K562 (cell line): Measurements from ENCODE around the gene EIF4E. TPM values are rescaled to one million over a fixed set of nuclear protein-coding genes. Genes with fewer than 3 reads are reported as not detected.

Source experiments
- CEBPG ChIP-seq, 3 experiments: fragments of 200-800 bp in 1 of 3; sonication (Bioruptor generic) in 1 of 3; sonication (generic) in 1 of 3; formaldehyde crosslinking in 1 of 3; IDR thresholded peaks in 2 of 3; conservative IDR thresholded peaks in 1 of 3; 2 replicates each; pipeline versions ENCODE4 v1.6.1 to v1.8.0; 2016 to 2022; ENCODE audit warnings: missing compliant biosample characterization in 2 of 3, missing genetic modification characterization in 2 of 3, mild to moderate bottlenecking in 1 of 3, missing genetic modification reagents in 1 of 3
- CREM ChIP-seq: IDR thresholded peaks from 2 replicates; pipeline ENCODE4 v1.6.1; 2014; ENCODE audit warnings: antibody characterized with exemption, low read depth
- CTBP1 ChIP-seq: fragments of 450-650 bp; IDR thresholded peaks from 2 replicates; pipeline ENCODE4 v1.6.1; 2016; ENCODE audit warnings: borderline replicate concordance
- E2F3 ChIP-seq: fragments of 250-450 bp; sonication (Bioruptor Pico); IDR thresholded peaks from 2 replicates; pipeline ENCODE4 v1.4.0; 2020; ENCODE audit warnings: mild to moderate bottlenecking
- EP300 ChIP-seq: IDR thresholded peaks from 2 replicates; pipeline ENCODE4 v1.6.1; 2012; ENCODE audit warnings: low read length, improper control_type of control experiment
- FOXK2 ChIP-seq, 2 experiments: fragments of 450-650 bp; IDR thresholded peaks in 1 of 2; conservative IDR thresholded peaks in 1 of 2; 2 replicates each; pipeline ENCODE4 v1.6.1; 2016; ENCODE audit warnings: low read depth in 2 of 2, mild to moderate bottlenecking in 1 of 2
- HMG20A ChIP-seq: fragments of 450-650 bp; formaldehyde crosslinking; conservative IDR thresholded peaks from 2 replicates; pipeline ENCODE4 v1.4.0; 2020; ENCODE audit warnings: mild to moderate bottlenecking, mixed read lengths
- KLF10 ChIP-seq: fragments of 250-450 bp; sonication (Bioruptor Pico); IDR thresholded peaks from 2 replicates; pipeline ENCODE4 v1.6.1; 2021; ENCODE audit warnings: matching md5 sums
- MAZ ChIP-seq, 2 experiments: fragments of 450-650 bp in 1 of 2; sonication (generic) in 1 of 2; formaldehyde crosslinking; IDR thresholded peaks in 1 of 2; conservative IDR thresholded peaks in 1 of 2; 2 replicates each; pipeline versions ENCODE4 v1.4.0 to v1.5.0; 2020; ENCODE audit warnings: mild to moderate bottlenecking in 1 of 2, missing genetic modification reagents in 1 of 2
- NFE2 ChIP-seq: IDR thresholded peaks from 2 replicates; pipeline ENCODE4 v1.6.1; 2014; ENCODE audit warnings: antibody characterized with exemption, low read depth
- POLR2A ChIP-seq: fragments of 450-650 bp; conservative IDR thresholded peaks from 2 replicates; pipeline ENCODE4 v1.6.1; 2016
- RFX5 ChIP-seq: IDR thresholded peaks from 2 replicates; pipeline ENCODE4 v1.6.1; 2011; ENCODE audit warnings: low read depth, mild to moderate bottlenecking, improper control_type of control experiment, low read length
- RHOXF2B ChIP-seq: fragments of 250-450 bp; sonication (Bioruptor Pico); conservative IDR thresholded peaks from 2 replicates; pipeline ENCODE4 v1.5.1; 2021
- SNIP1 ChIP-seq: fragments of 450-650 bp; IDR thresholded peaks from 2 replicates; pipeline ENCODE4 v1.7.1; 2017; ENCODE audit warnings: low read depth, mild to moderate bottlenecking
- THRA ChIP-seq: fragments of 450-650 bp; IDR thresholded peaks from 2 replicates; pipeline ENCODE4 v1.6.1; 2017; ENCODE audit warnings: mild to moderate bottlenecking, moderate library complexity
- TRIM25 ChIP-seq: fragments of 450-650 bp; IDR thresholded peaks from 2 replicates; pipeline ENCODE4 v1.7.0; 2016; ENCODE audit warnings: borderline replicate concordance
- YY1 ChIP-seq, 3 experiments: IDR thresholded peaks; 2 replicates each; pipeline ENCODE4 v1.6.1; 2011; ENCODE audit warnings: low read length in 2 of 3, mild to moderate bottlenecking in 2 of 3, moderate library complexity in 2 of 3, borderline replicate concordance in 1 of 3, control low read depth in 1 of 3, low read depth in 1 of 3; ENCODE audit not compliant: insufficient read depth in 3 of 3, insufficient replicate concordance in 2 of 3, control insufficient read depth in 1 of 3, insufficient read length in 1 of 3; ENCODE audit errors: extremely low read depth in 1 of 3
- ZBTB43 ChIP-seq: sonication (generic); formaldehyde crosslinking; IDR thresholded peaks from 2 replicates; pipeline ENCODE4 v1.8.0; 2023; ENCODE audit warnings: mild to moderate bottlenecking, missing genetic modification reagents
- ZNF143 ChIP-seq: sonication (generic); formaldehyde crosslinking; IDR thresholded peaks from 2 replicates; pipeline ENCODE4 v1.9.0; 2022; ENCODE audit warnings: mild to moderate bottlenecking, missing genetic modification reagents
- ZNF217 ChIP-seq: sonication (generic); formaldehyde crosslinking; IDR thresholded peaks from 2 replicates; pipeline ENCODE4 v1.8.0; 2022; ENCODE audit warnings: mild to moderate bottlenecking, missing genetic modification reagents
- ZNF253 ChIP-seq: fragments of 250-450 bp; sonication (Bioruptor Pico); conservative IDR thresholded peaks from 2 replicates; pipeline ENCODE4 v1.6.1; 2021; ENCODE audit warnings: mild to moderate bottlenecking
- ZNF445 ChIP-seq: fragments of 250-450 bp; sonication (Bioruptor Pico); IDR thresholded peaks from 2 replicates; pipeline ENCODE4 v1.4.0; 2020; ENCODE audit warnings: low read depth, mild to moderate bottlenecking, moderate library complexity
- ZNF507 ChIP-seq: conservative IDR thresholded peaks from 2 replicates; pipeline ENCODE4 v1.6.1; 2017; ENCODE audit warnings: missing genetic modification characterization, missing compliant biosample characterization
- polyA plus RNA-seq, 8 experiments: library from polyadenylated mRNA; depleted of rRNA in 4 of 8; stranded (reverse) in 5 of 8; unstranded in 3 of 8; fragments of >200 nt; fragmentation: Nextera tagmentation in 2 of 8; fragmentation: Illumina TruSeq in 1 of 8; extraction: Ambion mirVana in 2 of 8; extraction: Trizol in 1 of 8; gene quantifications; 2 replicates each; pipeline versions ENCODE4 v1.2.1 to v1.2.3, GENCODE V29; 2011 to 2014; ENCODE audit warnings: inconsistent platforms in 1 of 8, missing spikeins in 1 of 8
- total RNA-seq, 7 experiments: library from RNA; depleted of rRNA in 6 of 7; stranded (reverse); fragments of >200 nt in 6 of 7; fragmentation: Illumina TruSeq in 2 of 7; extraction: Trizol in 2 of 7; gene quantifications; 2 replicates each; pipeline versions ENCODE4 v1.2.1 to v1.2.3, GENCODE V29; 2011 to 2021; ENCODE audit warnings: low replicate concordance in 1 of 7

Gene EIF4E
- total and polyA plus RNA-seq, 9 of the 15 experiments (the other 6 are each of a cell fraction or from before 2014, with no cell fraction given), result 164 to 489 (median 179) TPM

- TF ChIP-seq ZBTB43 (no peak), MAZ (CRISPR knock-in tag; conservative IDR thresholded peaks at IDR 0.05 in 1 of 2, IDR thresholded peaks at IDR 0.05 in 1 of 2) (no peak), ZNF217 (CRISPR knock-in tag) (no peak), KLF10 (CRISPR knock-in tag) (no peak), NFE2 (peak; percentile 40; the same call in 1 of the 2 replicates), RFX5 (no peak), SNIP1 (no peak), CTBP1 (no peak), FOXK2 (conservative IDR thresholded peaks at IDR 0.05 in 1 of 2, IDR thresholded peaks at IDR 0.05 in 1 of 2; ENCODE audit: low read depth in 2 of 2) (no peak), POLR2A (no peak), RHOXF2B (CRISPR knock-in tag) (no peak), EP300 (no peak), E2F3 (CRISPR knock-in tag) (no peak), ZNF143 (CRISPR knock-in tag) (no peak), TRIM25 (no peak), CEBPG (CRISPR knock-in tag; IDR thresholded peaks at IDR 0.05) (no peak), CEBPG (tag; conservative IDR thresholded peaks at IDR 0.05 in 1 of 2, IDR thresholded peaks at IDR 0.05 in 1 of 2) (peak in 1 of 2 experiments; percentile 46; a peak in 1 of 4 replicates), ZNF507 (tag) (no peak), ZNF445 (CRISPR knock-in tag) (no peak), CREM (no peak), YY1 (IDR thresholded peaks at IDR 0.05; ENCODE audit: borderline replicate concordance in 1 of 3, control insufficient read depth in 1 of 3, extremely low read depth in 1 of 3, insufficient read depth in 3 of 3, insufficient read length in 1 of 3, insufficient replicate concordance in 2 of 3, low read depth in 1 of 3, low read length in 2 of 3) (no peak), ZNF253 (CRISPR knock-in tag) (no peak), HMG20A (CRISPR knock-in tag) (no peak), THRA (no peak)
Observed at GRCh38 chr4:98887145-98887544, 41.8 kb downstream of the EIF4E start (continued).
